ENCODE data around the gene VCL.

VCL gene

GRCh38 chr10:74153123-74153522 lies 155.2 kb downstream of the VCL start:
- Histone ChIP-seq H3K4me3 (ENCODE audit: low read length in 2 of 2) (no peak overlapping the region), H3K27ac (ENCODE audit: low read depth in 2 of 2, low read length in 2 of 2) (no peak overlapping the region)

GRCh38 chr10:74153676-74154075 lies 155.8 kb downstream of the VCL start:
- H3K9ac ChIP-seq (ENCODE audit: low read depth in 1 of 2, low read length in 2 of 2) = no peak overlapping the region
- no peaks in the 10 kb centered on the region for H3K27me3 ChIP-seq (ENCODE audit: control insufficient read depth in 2 of 2, insufficient read depth in 2 of 2, low read length in 2 of 2)
- no peaks in the 10 kb centered on the region for H3K9me3 ChIP-seq (ENCODE audit: control insufficient read depth in 2 of 2, low read length in 2 of 2)
- no peaks in the 10 kb centered on the region for H3K36me3 ChIP-seq (ENCODE audit: control insufficient read depth in 2 of 2, insufficient read depth in 2 of 2, low read length in 2 of 2)
- H3K4me3 ChIP-seq (ENCODE audit: low read length in 2 of 2) = no peak overlapping the region
- no peak overlapping the region for H3K27ac ChIP-seq (ENCODE audit: low read depth in 2 of 2, low read length in 2 of 2)
- peaks cover 6 to 19% of the 10 kb centered on the region in 2 donors for H3K4me1 ChIP-seq (ENCODE audit: control insufficient read depth in 2 of 2, insufficient read depth in 2 of 2, low read length in 2 of 2)

More at GRCh38 chr10:74153123-74153522, 155.2 kb downstream of the VCL start:
- H3K9me3 ChIP-seq (ENCODE audit: control insufficient read depth in 2 of 2, low read length in 2 of 2) = no peaks in the 10 kb centered on the region
- H3K27me3 ChIP-seq (ENCODE audit: control insufficient read depth in 2 of 2, insufficient read depth in 2 of 2, low read length in 2 of 2) = no peaks in the 10 kb centered on the region
- H3K9ac ChIP-seq (ENCODE audit: low read depth in 1 of 2, low read length in 2 of 2) = no peak overlapping the region
- H3K4me1 ChIP-seq (ENCODE audit: control insufficient read depth in 2 of 2, insufficient read depth in 2 of 2, low read length in 2 of 2) = peaks cover 6 to 19% of the 10 kb centered on the region in 2 donors
- no peaks in the 10 kb centered on the region for H3K36me3 ChIP-seq (ENCODE audit: control insufficient read depth in 2 of 2, insufficient read depth in 2 of 2, low read length in 2 of 2)

DNA sequence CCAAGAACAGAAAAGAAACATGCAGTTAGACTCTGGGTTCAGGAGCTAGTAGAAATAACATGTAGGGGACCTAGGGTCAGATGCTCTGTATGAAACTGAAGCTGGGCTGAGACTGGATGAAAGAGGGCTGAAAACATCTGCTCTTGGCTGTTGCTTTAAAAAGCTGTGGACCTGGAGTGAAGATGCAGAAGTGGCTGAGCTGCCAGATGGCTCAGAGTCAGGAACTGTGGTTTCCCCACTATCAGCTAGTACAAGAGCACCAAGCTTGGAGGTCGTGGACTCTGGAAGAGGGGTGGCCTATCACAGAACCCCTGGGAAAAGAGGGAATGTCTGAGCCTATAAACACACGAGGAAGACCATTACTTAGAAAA lies 159.0 kb downstream of the VCL start:
- no peak overlapping the region for H3K4me3 ChIP-seq (ENCODE audit: low read length in 2 of 2)
- no peaks in the 10 kb centered on the region for H3K36me3 ChIP-seq (ENCODE audit: control insufficient read depth in 2 of 2, insufficient read depth in 2 of 2, low read length in 2 of 2)
- no peaks in the 10 kb centered on the region for H3K27me3 ChIP-seq (ENCODE audit: control insufficient read depth in 2 of 2, insufficient read depth in 2 of 2, low read length in 2 of 2)
- peaks cover 4 to 5% of the 10 kb centered on the region in 2 donors for H3K4me1 ChIP-seq (ENCODE audit: control insufficient read depth in 2 of 2, insufficient read depth in 2 of 2, low read length in 2 of 2)
- no peaks in the 10 kb centered on the region for H3K9me3 ChIP-seq (ENCODE audit: control insufficient read depth in 2 of 2, low read length in 2 of 2)
- no peak overlapping the region for H3K9ac ChIP-seq (ENCODE audit: low read depth in 1 of 2, low read length in 2 of 2)
- no peak overlapping the region for H3K27ac ChIP-seq (ENCODE audit: low read depth in 2 of 2, low read length in 2 of 2)

DNA sequence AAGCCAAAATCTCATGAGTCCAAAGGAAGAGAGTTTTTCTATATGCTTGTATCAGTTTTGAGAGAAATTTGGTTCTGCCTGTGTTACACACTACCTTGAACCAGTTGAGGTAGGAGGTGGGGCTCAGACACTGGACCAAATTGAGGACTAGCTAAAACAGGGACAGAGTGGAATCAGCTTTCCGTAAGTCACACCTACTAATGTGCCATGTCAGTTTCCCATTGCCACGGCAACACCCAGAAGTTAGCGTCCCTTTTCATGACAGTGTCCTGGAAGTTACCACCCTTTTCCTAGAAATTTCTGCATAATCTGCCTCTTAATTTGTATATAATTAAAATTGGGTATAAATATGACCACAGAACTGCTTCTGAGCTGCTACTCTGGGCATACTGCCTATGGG lies 162.1 kb downstream of the VCL start:
- Histone ChIP-seq H3K27me3 (ENCODE audit: control insufficient read depth in 2 of 2, insufficient read depth in 2 of 2, low read length in 2 of 2) (no peaks in the 10 kb centered on the region), H3K4me3 (ENCODE audit: low read length in 2 of 2) (no peak overlapping the region), H3K4me1 (ENCODE audit: control insufficient read depth in 2 of 2, insufficient read depth in 2 of 2, low read length in 2 of 2) (peaks cover 0 to 5% of the 10 kb centered on the region in 2 donors), H3K9ac (ENCODE audit: low read depth in 1 of 2, low read length in 2 of 2) (no peak overlapping the region), H3K36me3 (ENCODE audit: control insufficient read depth in 2 of 2, insufficient read depth in 2 of 2, low read length in 2 of 2) (no peaks in the 10 kb centered on the region), H3K9me3 (ENCODE audit: control insufficient read depth in 2 of 2, low read length in 2 of 2) (no peaks in the 10 kb centered on the region), H3K27ac (ENCODE audit: low read depth in 2 of 2, low read length in 2 of 2) (no peak overlapping the region)

DNA sequence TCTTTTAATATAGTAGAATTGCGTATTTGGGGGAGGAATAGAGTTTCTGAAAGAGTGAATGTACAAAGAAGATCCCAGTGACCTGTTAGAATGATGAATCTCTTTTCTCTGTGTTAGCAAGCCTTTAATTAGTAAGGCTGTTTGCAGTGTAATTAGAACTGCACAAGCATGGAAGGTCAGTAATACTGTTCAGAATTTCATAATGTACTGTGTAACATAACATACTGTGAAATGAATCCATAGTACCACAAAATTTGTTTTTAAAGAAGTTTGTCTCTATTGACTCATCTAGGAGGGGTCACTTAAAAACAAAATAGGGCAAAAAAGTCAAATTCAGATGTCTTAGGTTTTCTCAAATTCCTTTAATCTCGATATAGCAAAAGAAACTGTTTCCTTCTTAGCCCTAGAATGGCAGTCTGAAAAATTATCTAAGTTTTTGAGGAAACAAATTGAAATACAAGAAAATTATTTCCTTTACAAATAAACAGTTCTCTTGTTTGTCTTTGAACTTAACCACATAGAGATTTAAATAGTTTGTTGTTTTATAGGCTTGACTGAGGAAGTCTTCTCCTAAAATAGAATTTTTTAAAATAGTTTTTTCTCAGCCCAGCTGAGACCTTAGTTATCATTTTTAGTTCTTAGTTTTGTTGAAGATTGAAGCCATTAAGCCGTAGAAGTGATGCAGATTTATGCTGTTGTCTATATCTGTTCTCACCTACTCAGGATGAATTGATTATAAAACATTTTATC lies 165.6 kb downstream of the VCL start:
- H3K36me3 ChIP-seq (ENCODE audit: control insufficient read depth in 2 of 2, insufficient read depth in 2 of 2, low read length in 2 of 2) = no peaks in the 10 kb centered on the region
- H3K4me3 ChIP-seq (ENCODE audit: low read length in 2 of 2) = no peak overlapping the region
- no peaks in the 10 kb centered on the region for H3K27me3 ChIP-seq (ENCODE audit: control insufficient read depth in 2 of 2, insufficient read depth in 2 of 2, low read length in 2 of 2)
- H3K4me1 ChIP-seq (ENCODE audit: control insufficient read depth in 2 of 2, insufficient read depth in 2 of 2, low read length in 2 of 2) = peaks cover 0 to 6% of the 10 kb centered on the region in 2 donors
- no peak overlapping the region for H3K9ac ChIP-seq (ENCODE audit: low read depth in 1 of 2, low read length in 2 of 2)
- H3K9me3 ChIP-seq (ENCODE audit: control insufficient read depth in 2 of 2, low read length in 2 of 2) = no peaks in the 10 kb centered on the region
- no peak overlapping the region for H3K27ac ChIP-seq (ENCODE audit: low read depth in 2 of 2, low read length in 2 of 2)

- no peaks in the 10 kb centered on the region for H3K27me3 ChIP-seq (ENCODE audit: control insufficient read depth in 2 of 2, insufficient read depth in 2 of 2, low read length in 2 of 2)
- peaks cover 0 to 6% of the 10 kb centered on the region in 2 donors for H3K4me1 ChIP-seq (ENCODE audit: control insufficient read depth in 2 of 2, insufficient read depth in 2 of 2, low read length in 2 of 2)
- no peaks in the 10 kb centered on the region for H3K36me3 ChIP-seq (ENCODE audit: control insufficient read depth in 2 of 2, insufficient read depth in 2 of 2, low read length in 2 of 2)
- no peak overlapping the region for H3K27ac ChIP-seq (ENCODE audit: low read depth in 2 of 2, low read length in 2 of 2)
- H3K9ac ChIP-seq (ENCODE audit: low read depth in 1 of 2, low read length in 2 of 2) = no peak overlapping the region
- no peak overlapping the region for H3K4me3 ChIP-seq (ENCODE audit: low read length in 2 of 2)
- no peaks in the 10 kb centered on the region for H3K9me3 ChIP-seq (ENCODE audit: control insufficient read depth in 2 of 2, low read length in 2 of 2)
Measured at GRCh38 chr10:74164716-74165529, 167.0 kb downstream of the VCL start.

DNA sequence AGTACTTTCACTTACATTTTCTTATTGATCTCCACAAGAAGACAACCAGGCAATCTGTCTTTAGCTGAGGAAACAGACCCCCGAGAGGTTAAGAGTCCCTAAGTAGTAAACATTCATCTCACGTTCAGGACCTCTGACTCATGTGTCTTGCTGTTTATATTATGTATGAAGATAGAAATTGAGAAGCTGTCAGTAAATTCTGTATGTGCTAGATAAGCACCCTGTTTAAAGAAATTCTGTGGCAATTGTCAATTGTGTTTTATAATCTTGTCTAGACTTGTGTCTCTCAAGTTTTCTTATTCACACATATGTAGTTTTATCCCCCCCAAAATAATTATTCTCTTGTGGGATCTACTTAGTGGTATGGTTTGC lies 167.6 kb downstream of the VCL start:
- peaks cover 0 to 6% of the 10 kb centered on the region in 2 donors for H3K4me1 ChIP-seq (ENCODE audit: control insufficient read depth in 2 of 2, insufficient read depth in 2 of 2, low read length in 2 of 2)
- no peaks in the 10 kb centered on the region for H3K9me3 ChIP-seq (ENCODE audit: control insufficient read depth in 2 of 2, low read length in 2 of 2)
- H3K27ac ChIP-seq (ENCODE audit: low read depth in 2 of 2, low read length in 2 of 2) = no peak overlapping the region
- H3K27me3 ChIP-seq (ENCODE audit: control insufficient read depth in 2 of 2, insufficient read depth in 2 of 2, low read length in 2 of 2) = no peaks in the 10 kb centered on the region
- no peak overlapping the region for H3K9ac ChIP-seq (ENCODE audit: low read depth in 1 of 2, low read length in 2 of 2)
- H3K4me3 ChIP-seq (ENCODE audit: low read length in 2 of 2) = no peak overlapping the region
- H3K36me3 ChIP-seq (ENCODE audit: control insufficient read depth in 2 of 2, insufficient read depth in 2 of 2, low read length in 2 of 2) = no peaks in the 10 kb centered on the region

- Histone ChIP-seq H3K4me3 (ENCODE audit: low read length in 2 of 2) (no peak overlapping the region), H3K9me3 (ENCODE audit: control insufficient read depth in 2 of 2, low read length in 2 of 2) (no peaks in the 10 kb centered on the region), H3K27me3 (ENCODE audit: control insufficient read depth in 2 of 2, insufficient read depth in 2 of 2, low read length in 2 of 2) (no peaks in the 10 kb centered on the region), H3K36me3 (ENCODE audit: control insufficient read depth in 2 of 2, insufficient read depth in 2 of 2, low read length in 2 of 2) (no peaks in the 10 kb centered on the region), H3K4me1 (ENCODE audit: control insufficient read depth in 2 of 2, insufficient read depth in 2 of 2, low read length in 2 of 2) (peaks cover 0 to 6% of the 10 kb centered on the region in 2 donors), H3K9ac (ENCODE audit: low read depth in 1 of 2, low read length in 2 of 2) (no peak overlapping the region), H3K27ac (ENCODE audit: low read depth in 2 of 2, low read length in 2 of 2) (no peak overlapping the region)
Measured at GRCh38 chr10:74167443-74167842, 169.5 kb downstream of the VCL start.
